Effector CD4-positive, alpha-beta T cell (primary cell): ENCODE measurements around the gene SPRY1.

Source experiments
- DNase-seq: peaks from one replicate; pipeline ENCODE4 v3.0.0-alpha.2; 2020
- total RNA-seq: gene quantifications from one replicate; lab custom pipeline; 2026; lab: John Stamatoyannopoulos, UW

SPRY1 gene, protein sequence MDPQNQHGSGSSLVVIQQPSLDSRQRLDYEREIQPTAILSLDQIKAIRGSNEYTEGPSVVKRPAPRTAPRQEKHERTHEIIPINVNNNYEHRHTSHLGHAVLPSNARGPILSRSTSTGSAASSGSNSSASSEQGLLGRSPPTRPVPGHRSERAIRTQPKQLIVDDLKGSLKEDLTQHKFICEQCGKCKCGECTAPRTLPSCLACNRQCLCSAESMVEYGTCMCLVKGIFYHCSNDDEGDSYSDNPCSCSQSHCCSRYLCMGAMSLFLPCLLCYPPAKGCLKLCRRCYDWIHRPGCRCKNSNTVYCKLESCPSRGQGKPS
- 28.7 reads per million, percentile 55 among the genes with 10 or more reads in this experiment for total RNA-seq

DNA sequence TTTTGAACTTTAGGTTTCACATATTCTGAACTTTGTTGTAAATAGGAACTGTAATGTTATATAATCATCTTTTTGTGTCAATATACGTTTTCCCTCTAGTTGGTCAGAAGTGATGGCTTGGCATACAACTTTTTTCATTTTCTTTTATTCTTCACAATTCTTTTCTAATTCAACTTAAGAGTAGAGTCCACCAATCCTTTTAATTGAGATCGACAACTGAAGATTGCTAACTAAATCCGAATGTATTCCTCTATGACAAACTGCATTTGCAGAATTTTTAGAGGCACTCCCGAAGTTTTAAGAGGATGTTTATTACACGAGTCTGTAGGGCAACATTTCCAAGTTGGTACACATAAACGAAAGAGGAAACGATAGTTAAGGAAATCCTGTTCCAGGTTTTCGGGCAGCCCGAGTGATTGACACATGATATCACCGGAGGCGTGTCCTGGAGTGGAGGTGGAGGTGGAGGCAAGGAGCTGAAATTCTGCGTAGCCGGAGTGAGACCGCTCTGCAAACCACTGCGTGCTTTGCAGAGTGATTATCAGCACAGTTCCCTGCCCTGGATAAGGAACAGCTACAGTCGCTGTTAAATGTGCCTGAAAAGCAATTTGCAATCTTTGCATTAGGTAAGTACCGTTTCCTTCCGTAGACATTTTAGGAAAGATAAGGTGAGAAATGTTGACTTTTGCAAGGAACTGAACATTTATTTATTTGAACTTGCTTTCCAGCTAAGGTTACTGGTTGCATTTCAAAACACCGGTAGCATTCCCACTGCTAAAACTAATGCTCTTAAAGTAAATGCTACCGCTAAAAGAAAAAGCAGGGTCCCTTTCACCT, at the start of gene SPRY1:
SPRY1 (plus strand) TSS at position 489 of the 837 bp plus-strand sequence. CDS start 4,797 bp downstream, outside the sequence.
- DNase-seq, result peak; percentile 68

DNA sequence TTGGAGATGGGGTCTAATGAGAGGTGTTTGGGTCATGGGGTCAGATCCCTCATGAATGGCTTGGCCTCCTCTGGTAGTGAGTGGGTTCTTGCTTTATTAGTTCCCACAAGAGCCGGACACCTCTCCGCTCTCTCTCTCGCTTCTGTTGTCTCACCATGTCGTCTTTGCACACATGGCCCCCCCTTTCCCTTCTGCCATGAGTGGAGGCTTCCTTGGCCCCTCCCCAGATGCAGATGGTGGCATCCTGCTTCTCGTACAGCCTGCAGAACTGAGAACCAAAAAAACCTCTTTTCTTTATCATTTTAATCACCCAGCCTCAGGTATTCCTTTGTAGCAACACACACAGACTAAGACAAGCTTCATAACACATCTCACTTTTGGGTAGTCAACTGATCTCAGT, 49.6 kb upstream of the SPRY1 start:
- DNase-seq, result no peak

DNA sequence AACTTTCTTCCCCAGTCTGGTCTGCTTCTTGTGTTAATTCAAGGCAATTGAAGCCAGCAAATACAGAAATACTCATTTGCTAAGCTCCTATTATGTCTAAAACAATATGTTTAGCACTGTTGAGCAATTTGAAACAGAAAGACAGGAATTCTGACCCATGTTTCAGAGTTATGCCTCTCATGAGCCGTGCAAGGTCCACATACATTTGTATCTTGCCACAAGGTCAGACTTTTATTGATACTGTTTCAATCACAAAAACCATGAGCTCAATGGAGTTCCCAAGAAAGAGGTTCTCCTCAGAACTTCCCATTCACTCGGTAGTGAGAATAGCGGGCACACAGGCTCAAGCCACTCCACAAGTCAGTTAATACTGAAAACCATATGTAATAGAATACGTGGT, 47.6 kb upstream of the SPRY1 start:
- DNase-seq, result no peak

DNA sequence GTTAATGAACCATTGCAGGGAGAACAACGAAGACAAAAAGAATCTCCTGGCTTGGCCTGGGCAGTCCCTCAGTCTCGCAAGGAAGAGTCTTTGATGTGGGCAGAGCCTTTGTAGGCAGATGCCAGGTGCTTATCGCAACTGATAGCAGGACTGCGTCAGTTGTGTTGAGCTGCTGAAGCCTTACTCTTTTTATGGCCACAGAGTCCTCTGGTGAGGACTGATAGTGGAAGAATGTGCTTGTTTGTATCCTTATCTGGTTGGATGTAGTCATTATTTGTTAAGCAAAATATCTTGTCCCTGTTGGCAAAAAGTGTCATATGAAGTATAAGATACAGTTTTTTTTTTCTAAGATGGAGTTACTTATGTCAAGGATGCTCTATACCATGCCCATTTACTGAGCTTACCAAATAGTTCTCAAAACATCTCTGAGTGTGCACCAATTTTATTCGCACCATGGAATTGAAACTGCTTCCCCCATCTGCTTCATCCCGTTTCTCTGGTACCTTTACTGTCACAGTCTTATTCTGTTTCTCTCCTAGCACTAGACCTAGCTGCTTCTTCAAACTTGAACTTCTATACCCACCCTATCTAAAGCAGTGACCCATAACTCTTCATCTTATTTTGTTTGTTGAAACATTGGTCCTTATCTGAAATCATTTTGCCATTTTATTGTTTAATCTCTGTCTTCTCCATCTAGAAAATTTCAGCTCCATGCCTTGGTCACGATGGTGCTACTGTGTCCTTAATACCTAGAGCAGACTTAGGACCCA, 47.0 kb upstream of the SPRY1 start:
- DNase-seq, result no peak

DNA sequence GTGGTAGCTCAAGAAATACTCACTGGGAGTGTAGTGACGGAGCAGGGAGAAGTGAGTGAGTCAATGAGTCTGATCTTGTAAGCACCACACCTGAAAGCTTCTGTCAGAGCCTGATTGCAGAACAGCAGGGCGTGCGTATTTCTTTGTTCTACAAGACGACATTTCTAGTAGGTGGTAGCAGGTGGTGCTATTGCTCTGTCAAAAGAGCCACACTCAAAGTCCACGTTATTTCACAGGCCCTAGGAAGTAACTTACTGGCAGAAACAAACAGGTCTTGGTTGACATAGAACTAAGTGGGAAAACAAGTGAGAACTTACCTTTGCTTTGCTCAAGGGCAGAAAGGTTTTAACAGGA, 46.4 kb upstream of the SPRY1 start:
- DNase-seq, result no peak

DNA sequence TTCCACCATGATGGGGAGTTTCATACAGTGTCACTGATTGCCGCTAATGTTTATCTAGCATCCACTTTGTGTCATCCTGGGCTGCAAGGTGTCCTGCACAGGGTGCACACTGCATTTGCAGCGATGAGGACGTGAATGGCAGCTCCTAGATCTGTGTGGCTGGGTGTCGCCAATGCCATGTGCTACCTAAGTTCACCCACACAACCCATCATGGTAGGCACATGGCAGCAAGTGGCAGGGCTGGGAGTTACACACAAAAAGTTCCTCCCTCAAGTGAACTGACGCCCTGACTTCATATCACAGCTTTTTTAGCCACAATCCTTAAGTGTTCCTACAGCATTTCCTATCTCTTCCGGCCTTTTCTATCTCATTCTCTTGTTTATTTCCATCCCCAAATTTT, 45.9 kb upstream of the SPRY1 start:
- DNase-seq, result no peak

DNA sequence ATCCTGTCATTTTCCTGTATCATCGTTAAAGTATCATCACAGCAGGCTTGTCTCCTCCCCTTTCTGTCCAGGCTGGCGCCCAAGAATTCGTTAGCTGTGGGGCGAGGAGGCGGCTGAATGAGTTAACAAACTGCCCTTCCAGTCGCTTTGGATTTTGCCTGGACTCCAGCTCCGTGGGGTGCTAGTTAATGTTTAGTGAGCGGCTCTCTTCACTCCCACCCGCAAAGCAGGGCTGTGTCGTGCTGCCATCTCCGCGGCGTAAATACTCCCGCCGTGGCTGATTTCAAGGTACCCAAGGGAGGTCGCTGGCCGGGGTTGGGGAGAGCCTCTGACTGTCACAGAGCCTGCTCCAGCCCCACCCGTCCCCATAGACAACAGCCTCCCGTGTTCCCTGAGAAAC, 44.9 kb upstream of the SPRY1 start:
- no peak for DNase-seq

DNA sequence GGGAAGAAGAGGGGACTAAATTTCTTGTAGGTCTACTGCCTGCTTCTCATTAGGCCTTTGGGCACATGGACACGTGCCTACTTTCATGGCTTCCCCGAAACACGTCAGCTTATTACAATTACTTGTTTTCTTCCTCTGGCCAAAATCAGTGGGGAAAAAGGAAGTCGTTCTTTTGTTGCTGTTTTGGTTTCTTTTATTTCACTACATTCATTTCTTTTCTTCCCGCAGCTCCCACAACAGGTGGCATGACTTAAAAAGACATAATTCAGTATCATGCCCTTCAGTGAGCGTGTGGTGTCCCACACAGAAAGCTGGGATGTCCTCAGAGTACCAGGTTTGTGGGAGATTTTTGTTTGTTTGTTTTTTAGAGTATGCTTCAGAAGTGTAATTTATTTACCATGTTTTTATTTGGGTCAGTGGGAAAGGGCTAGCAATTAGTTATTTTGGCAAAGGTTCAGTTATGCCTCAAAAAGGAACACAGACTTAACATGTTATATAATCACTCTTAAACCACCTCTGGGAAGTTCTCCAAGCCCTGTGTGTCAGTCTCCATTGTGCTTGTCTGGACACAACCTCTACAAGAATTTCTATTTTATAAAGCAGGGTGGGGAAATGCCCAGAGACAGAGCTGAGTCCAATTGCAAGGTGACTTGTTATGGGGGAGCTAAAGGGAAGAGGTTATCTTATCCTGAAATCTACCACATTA, 44.2 kb upstream of the SPRY1 start:
- no peak for DNase-seq

DNA sequence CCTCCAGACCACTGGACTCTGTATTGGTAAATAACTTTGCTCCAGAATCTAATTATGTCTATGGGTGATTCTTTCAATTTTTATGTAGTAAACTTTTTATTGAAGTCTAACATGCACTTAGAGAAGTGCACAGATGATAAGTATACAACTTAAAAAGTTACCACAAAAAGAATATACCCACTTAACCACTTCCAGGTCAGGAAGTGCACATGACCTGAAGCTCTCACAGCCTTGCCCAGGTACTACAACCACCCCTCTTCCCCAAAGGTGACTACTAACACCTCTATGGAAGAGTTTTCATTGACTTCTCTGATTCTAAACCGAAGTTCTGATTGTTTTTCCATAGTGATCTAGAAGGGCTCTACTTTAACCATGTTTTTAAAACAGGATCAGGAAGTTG, 43.6 kb upstream of the SPRY1 start:
- DNase-seq, result no peak

DNA sequence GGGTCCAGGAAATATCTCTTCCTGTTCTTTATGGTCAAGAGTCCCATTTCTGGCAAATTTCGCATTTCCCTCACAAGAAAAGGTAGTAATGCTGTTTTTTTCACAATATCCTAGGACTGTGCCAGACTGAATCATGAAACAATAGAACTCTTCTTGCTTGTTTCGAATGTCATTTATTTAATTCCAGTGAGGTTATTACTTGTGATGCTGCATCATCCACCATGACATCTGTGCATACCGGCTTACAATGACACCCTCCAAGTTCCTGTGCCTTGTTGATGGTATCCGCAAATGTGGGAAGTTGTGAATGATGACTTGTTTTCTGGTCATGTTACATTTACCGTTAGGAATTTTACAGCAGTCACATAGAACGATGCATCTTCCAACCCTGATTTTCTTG, 42.9 kb upstream of the SPRY1 start:
- DNase-seq, result no peak

DNA sequence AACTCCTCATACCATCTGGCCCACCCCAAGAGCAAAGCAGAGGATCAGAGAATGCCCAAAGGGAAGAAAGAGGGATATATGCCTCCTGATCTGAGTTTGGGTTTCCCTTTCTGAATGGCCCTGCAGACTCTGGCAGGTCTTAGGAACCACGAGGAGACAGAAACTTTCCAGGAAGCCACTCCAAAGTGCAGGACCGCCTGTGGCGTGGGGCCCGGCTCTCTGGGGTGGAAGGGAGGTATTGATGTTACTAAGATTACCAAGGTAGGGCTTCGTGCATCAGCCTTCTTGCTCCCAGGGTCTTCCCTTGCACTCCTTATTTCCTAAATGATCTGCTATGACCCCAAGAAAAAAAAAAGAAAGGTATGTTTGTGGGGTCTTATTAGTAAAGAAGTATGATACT, 41.9 kb upstream of the SPRY1 start:
- DNase-seq, result no peak

DNA sequence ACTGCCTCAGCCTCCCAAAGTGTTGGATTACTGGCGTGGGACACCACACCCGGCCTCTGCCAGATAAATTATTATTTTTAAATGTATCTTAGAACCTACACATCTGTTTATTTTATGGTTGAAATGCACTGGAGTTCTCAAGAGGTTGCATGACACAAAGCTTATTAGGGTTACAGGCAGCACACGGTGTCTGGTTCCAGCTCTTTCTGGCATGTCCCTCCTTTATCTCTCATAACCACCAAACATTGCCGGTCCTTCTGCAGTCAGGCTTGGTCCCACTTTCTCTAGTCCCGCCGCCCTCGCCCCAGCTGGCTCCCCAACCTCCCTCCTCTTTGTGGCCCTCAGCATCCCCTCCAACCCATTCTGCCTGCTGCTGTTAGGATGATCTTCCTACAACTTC, 39.7 kb upstream of the SPRY1 start:
- no peak for DNase-seq

DNA sequence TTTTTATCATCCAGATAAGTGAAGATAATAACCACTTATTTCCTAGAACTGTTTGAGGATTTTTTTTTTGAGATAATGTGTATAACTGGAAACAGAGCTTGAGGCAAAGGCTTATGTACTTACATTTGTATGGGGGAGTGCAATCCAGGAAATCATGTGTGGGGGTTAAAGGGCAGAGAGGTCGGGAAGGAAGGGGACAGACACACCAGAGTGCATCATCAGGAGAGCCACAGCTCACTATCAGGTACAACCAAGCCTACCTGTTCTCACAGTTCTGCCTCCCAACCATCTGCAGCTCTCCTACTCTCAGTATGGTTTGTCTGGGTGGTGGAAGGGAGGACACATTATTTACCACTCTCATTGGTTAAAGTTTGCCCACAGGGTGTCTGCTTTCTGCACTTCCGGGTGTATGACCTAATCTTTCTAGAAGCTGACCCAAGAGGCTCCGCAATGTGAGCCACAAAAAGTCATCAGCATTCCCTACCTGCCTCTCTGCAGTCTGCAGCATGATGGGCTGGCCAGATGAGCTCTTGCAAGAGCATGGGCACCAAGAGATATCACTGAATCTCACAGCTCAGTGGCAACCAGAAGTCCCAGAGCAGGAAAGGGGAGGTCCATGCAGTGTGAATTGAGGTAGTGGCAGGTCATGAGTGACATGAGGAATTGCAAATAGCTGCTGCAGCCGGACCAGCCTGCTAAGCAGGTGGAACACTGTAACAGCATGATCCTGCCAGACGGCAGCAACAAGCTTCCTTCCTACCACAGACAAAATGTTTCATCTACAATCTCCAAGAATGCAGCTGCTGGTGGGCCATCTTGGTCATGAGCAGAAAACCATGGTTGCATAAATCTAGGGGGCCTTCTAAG, 36.9 kb upstream of the SPRY1 start:
- no peak for DNase-seq

DNA sequence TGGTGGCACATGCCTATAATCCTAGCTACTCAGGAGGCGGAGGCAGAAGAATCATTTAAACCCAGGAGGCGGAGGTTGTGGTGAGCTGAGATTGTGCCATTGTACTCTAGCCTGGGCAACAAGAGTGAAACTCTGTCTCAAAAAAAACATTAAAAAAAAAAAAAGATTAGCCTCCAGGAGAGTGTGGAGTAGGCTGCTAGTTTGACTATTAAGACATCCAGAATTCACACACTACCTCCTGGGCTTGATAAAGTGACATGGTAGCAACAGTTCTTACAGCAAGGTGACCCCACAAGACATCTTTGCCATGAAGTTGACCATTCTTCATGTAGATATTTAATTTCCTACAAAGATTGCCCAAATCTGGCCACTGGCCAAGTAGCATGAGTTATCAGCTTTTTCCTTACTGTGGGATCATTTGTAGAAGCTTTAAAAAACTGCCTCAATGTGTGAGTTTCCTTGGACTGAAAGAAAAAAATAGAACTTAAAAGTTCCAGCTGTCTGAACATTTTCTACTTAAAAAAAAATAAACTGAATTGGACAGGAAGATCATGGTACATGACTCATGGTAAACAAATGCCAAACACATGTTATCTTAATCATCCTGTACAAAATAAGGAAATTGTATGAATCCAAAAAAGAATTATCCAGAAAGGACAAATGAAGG, 35.3 kb upstream of the SPRY1 start:
- no peak for DNase-seq

DNA sequence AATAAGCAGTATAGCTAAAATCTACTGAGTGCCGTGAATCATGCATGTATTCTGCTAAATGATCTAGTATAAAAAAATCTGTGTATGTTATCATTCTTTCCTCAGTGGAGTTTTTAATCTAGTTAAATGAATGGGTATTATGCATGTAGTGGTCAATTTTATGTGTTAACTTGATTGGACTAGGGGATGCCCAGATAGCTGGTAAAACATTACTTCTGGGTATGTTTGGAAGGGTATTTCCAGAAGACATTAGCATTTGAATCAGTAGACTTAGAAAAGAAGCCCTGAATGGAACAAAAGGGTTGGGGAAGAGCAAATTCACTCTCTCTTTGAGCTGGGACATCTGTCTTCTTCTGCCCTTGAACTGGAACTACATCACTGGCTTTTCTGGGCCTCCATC, 34.5 kb upstream of the SPRY1 start:
- DNase-seq, result no peak

DNA sequence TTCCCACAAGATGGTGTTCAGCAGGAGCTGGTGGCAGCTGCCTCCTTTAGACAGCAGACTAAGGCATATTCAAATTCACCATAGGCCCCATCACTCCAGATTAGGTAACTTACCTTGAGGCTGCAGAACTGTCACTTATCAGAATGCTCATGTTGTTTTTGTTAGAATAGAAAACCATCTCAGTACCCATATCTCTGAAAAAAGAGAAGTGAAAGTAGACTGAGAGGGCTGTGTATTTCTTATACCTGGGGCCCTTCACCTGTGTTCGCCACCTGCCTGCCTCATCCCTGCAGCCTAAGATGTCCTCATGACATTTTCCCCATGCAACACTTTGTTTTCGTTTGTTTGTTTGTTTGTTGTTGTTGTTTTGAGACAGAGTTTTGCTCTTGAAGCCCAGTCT, 32.9 kb upstream of the SPRY1 start:
- no peak for DNase-seq

DNA sequence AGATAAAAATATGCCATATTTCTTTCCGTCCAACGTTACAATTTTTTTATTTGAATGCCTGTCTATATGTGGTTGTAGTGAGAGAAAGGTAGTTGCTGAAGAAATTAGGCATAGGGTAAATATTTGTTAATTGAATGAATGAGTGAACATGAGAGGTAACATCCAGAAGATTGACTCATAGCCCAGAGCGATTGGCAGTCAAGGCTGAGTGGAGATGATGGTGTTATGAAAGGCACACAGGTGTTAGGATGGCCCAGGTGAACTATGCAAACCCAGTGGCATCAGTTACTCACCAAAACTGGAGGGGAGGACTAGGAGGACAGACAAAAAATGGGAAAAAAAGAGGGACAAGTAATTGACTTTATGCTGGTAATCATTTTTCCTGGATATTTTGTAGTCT, 31.7 kb upstream of the SPRY1 start:
- no peak for DNase-seq

DNA sequence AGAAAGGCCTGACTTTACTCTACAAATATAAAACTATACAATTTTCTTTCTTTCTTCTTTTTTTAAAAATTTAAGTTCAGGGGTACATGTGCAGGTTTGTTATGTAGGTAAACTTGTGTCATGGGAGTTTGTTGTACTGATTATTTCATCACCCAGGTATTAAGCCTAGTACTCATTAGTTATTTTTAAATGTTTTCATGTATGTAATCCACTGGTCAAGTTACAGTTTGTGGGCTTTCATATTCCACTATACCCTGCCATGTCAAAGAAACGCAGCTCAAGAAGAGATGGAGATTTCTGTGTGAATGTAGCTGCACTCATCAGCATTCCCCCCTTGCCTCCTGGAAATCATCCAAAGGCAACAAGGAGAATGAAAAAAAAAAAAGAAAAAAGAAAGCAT, 31.2 kb upstream of the SPRY1 start:
- no peak for DNase-seq

DNA sequence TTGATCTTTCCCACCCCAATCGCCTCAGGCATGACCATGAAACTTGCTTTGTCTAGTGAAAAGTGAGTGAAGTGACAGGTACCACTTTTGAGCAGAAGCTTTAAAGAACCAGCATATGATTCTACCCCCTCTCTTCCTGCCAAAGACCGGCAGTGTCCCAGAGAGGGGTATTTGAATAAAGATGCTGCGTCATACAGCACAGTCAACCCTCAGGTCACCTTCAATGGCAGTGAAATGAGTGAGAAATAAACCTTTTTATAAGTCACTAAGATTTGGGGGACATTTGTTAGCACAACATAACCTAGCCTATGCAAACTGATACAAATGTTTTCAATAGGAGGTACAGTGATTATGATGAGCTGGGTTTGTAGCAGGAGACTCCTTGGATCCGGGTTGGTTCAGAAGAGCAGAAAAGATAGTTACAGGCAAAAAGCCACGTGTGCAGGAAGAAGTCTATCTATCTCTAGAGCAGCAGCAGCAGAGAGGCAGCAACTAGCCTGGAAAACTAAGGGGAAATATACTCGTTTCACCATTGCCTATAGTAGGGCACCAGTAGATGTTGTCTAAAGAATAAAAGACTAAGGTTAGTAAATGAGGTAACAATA, 30.3 kb upstream of the SPRY1 start:
- DNase-seq, result no peak

DNA sequence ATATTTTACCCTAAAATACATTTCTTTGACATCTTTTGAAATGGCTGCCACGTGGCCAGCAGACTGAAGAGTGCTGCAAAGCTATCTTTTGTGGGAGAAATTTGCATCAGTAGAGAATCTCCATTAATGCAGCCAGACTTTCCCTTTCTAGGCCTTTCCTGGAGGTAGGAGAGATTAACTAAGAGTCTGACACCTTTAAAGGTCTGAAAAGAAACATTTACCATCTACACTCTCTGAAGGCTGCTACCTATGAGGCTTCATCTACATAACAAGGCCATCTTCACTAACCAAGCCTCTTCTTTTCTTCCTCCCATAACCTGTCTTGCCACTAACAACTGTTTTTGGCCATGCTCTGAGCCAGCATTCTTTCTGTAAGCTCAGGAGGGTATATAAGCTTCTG, 17.8 kb upstream of the SPRY1 start:
- no peak for DNase-seq

DNA sequence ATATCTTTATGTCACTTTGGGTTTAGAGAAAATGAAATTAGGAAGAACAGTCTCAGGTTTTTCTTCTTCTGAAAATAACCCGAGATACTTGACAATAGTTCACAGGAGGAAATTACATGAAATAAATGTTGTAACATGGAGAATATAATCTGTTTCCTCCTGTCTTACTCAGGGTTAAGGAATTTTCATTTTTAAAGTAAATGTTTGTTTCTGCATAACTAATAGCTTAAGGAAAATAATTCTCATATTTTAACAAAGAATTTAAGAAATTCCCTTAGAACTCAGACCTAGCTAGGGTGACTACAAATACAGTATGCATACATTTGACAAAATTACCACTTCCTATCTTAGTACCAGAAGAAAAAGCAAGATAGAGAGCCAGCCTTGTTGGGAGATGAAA, 17.2 kb upstream of the SPRY1 start:
- no peak for DNase-seq
